Ovary (tissue), 9 donors: Measurements from ENCODE around the gene DOCK4. TPM values are rescaled to one million over a fixed set of nuclear protein-coding genes. Genes with fewer than 3 reads are reported as not detected.

Experiments
- DNase-seq, 5 donors: peaks; one replicate each; pipeline ENCODE4 v3.0.0-alpha.2; 2019 to 2020
- H3K27ac ChIP-seq, 2 donors: fragments of 200-600 bp; one replicate each; pipeline versions ENCODE4 v1.5.1 to v1.8.0; 2019 to 2022
- H3K27me3 ChIP-seq: fragments of 200-600 bp; one replicate; pipeline ENCODE4 v1.8.0; 2022
- H3K36me3 ChIP-seq: fragments of 200-600 bp; sonication (generic); one replicate; pipeline ENCODE4 v1.5.1; 2019
- H3K4me1 ChIP-seq: one replicate; pipeline ENCODE4 v1.8.1; 2013; ENCODE audit warnings: mild to moderate bottlenecking, moderate library complexity; ENCODE audit not compliant: insufficient read depth
- H3K4me3 ChIP-seq: fragments of 200-600 bp; sonication (generic); one replicate; pipeline ENCODE4 v1.5.1; 2017
- H3K9me3 ChIP-seq, 2 donors: fragments of 200-600 bp in 1 of 2; sonication (generic) in 1 of 2; one replicate each; pipeline versions ENCODE4 v1.5.1 to v1.8.1; 2013 to 2019; ENCODE audit warnings: mild to moderate bottlenecking in 1 of 2, moderate library complexity in 1 of 2
- CTCF ChIP-seq, 3 donors: fragments of 450-650 bp in 2 of 3; fragments of 200-600 bp in 1 of 3; IDR thresholded peaks; one replicate each; pipeline versions ENCODE4 v1.5.1 to v1.8.0; 2016 to 2022; ENCODE audit warnings: antibody characterized with exemption in 3 of 3, mild to moderate bottlenecking in 1 of 3
- EP300 ChIP-seq: sonication (generic); formaldehyde crosslinking; IDR thresholded peaks from one replicate; pipeline ENCODE4 v1.6.1; 2017; ENCODE audit warnings: antibody characterized with exemption
- POLR2A ChIP-seq: fragments of 450-650 bp; IDR thresholded peaks from one replicate; pipeline ENCODE4 v1.6.1; 2017; ENCODE audit warnings: antibody characterized with exemption, mild to moderate bottlenecking, moderate library complexity
- WGBS, 3 donors: extraction: QIAGEN DNeasy Blood & Tissue Kit in 1 of 3; methylation state at CpG; one replicate each; pipeline versions ENCODE4 v1.1.5 to v1.1.7; 2013 to 2017; 5-methylcytosine and 5-hydroxymethylcytosine counted together
- intact Hi-C, 4 donors: fragments of 100-400 bp; cut with DNase I; formaldehyde crosslinking; loops; one replicate each; pipeline versions ENCODE4 v1.11.0 to v1.15.1; 2022 to 2023
- polyA plus RNA-seq, 2 donors: library from polyadenylated mRNA; stranded (reverse); fragments of 200-250 nt in 1 of 2; fragments of 350-450 nt in 1 of 2; fragmentation: Illumina TruSeq in 1 of 2; extraction: RNeasy Lipid Tissue Mini Kit (QIAGEN cat#74804) in 1 of 2; gene quantifications; one replicate each; pipeline ENCODE4 v1.2.3, GENCODE V29; 2013 to 2014
- total RNA-seq, 7 donors: library from RNA; depleted of rRNA in 2 of 7; stranded (reverse); fragments of >200 nt in 2 of 7; fragmentation: NEBNext Ultra II Directional in 3 of 7; extraction: Animal tissue kit (Norgen Biotek cat#: 25700) in 3 of 7; gene quantifications; one replicate each; pipeline versions ENCODE4 v1.1.0 to v1.2.4, GENCODE V29; 2016 to 2023
- donor health status: DM: no; HTN: no; CAD: no; lungs with moderate emphysema.
- donor health status: DM: no; HTN: no; CAD: no.
- donor health status: Bipolar disorder and iron deficiency.
- donor health status: DM: yes; HTN: yes; CAD: no.
- donor health status: DM: no; HTN: no; CAD: no.
- donor health status: DM: yes; HTN: yes; CAD: no.

DOCK4 gene
- total and polyA plus RNA-seq, 9 donors = 9.5 to 39.7 (median 27.3) TPM

GRCh38 chr7:112215787-112216186 is 9.6 kb upstream of the DOCK4 start:
- no peaks in the 10 kb centered on the region for H3K27me3 ChIP-seq
- intact Hi-C loops = no loop called here
- DNase-seq = no peak
- peaks cover 8% of the 10 kb centered on the region for H3K4me1 ChIP-seq
- no peaks in the 10 kb centered on the region for H3K36me3 ChIP-seq
- 31 to 46% (median 39%) methylated on average over 4 of the region's 4 CpGs for WGBS, 3 donors
- H3K27ac ChIP-seq = no peak overlapping the region
- H3K4me3 ChIP-seq = no peak overlapping the region
- no peaks in the 10 kb centered on the region for H3K9me3 ChIP-seq
- TF ChIP-seq POLR2A = no peak
- no peak for TF ChIP-seq EP300
- no peak for TF ChIP-seq CTCF (IDR thresholded peaks at IDR 0.05)

GRCh38 chr7:112214883-112215282 is 8.7 kb upstream of the DOCK4 start:
- no peak for TF ChIP-seq CTCF (IDR thresholded peaks at IDR 0.05)
- no peak for TF ChIP-seq POLR2A
- TF ChIP-seq EP300 = no peak
- WGBS, 3 donors = 84 to 94% (median 85%) methylated on average over 2 of the region's 2 CpGs
- Histone ChIP-seq H3K9me3 (no peaks in the 10 kb centered on the region), H3K4me3 (no peak overlapping the region), H3K27me3 (no peaks in the 10 kb centered on the region), H3K36me3 (no peaks in the 10 kb centered on the region), H3K27ac (no peak overlapping the region), H3K4me1 (peaks cover 8% of the 10 kb centered on the region)
- DNase-seq = no peak
- intact Hi-C loops = no loop called here

- no peak overlapping the region for H3K4me3 ChIP-seq
- H3K4me1 ChIP-seq = peaks cover 8% of the 10 kb centered on the region
- intact Hi-C loops = no loop called here
- no peak for DNase-seq
- no peaks in the 10 kb centered on the region for H3K27me3 ChIP-seq
- TF ChIP-seq EP300 = no peak
- TF ChIP-seq CTCF (IDR thresholded peaks at IDR 0.05) = no peak
- TF ChIP-seq POLR2A = no peak
- H3K9me3 ChIP-seq = no peaks in the 10 kb centered on the region
- no peaks in the 10 kb centered on the region for H3K36me3 ChIP-seq
- no peak overlapping the region for H3K27ac ChIP-seq
Measured at GRCh38 chr7:112214268-112214667, 8.1 kb upstream of the DOCK4 start.

GRCh38 chr7:112213735-112214134 is 7.5 kb upstream of the DOCK4 start:
- no peak for TF ChIP-seq POLR2A
- no peak for TF ChIP-seq EP300
- TF ChIP-seq CTCF (IDR thresholded peaks at IDR 0.05) = no peak
- Histone ChIP-seq H3K27me3 (no peaks in the 10 kb centered on the region), H3K4me1 (peaks cover 8% of the 10 kb centered on the region), H3K9me3 (no peaks in the 10 kb centered on the region), H3K27ac (no peak overlapping the region), H3K36me3 (no peaks in the 10 kb centered on the region), H3K4me3 (no peak overlapping the region)
- 83 to 88% (median 85%) methylated on average over 1 of the region's 1 CpG for WGBS, 3 donors
- no peak for DNase-seq
- intact Hi-C loops = no loop called here

GRCh38 chr7:112212571-112212970 is 6.4 kb upstream of the DOCK4 start:
- DNase-seq = no peak
- no peaks in the 10 kb centered on the region for H3K27me3 ChIP-seq
- H3K36me3 ChIP-seq = no peaks in the 10 kb centered on the region
- no peak overlapping the region for H3K27ac ChIP-seq
- no peak for TF ChIP-seq EP300
- TF ChIP-seq POLR2A = no peak
- TF ChIP-seq CTCF (IDR thresholded peaks at IDR 0.05) = no peak
- no peak overlapping the region for H3K4me3 ChIP-seq
- intact Hi-C loops = no loop called here
- H3K4me1 ChIP-seq = peaks cover 8% of the 10 kb centered on the region
- no peaks in the 10 kb centered on the region for H3K9me3 ChIP-seq
- WGBS, 3 donors = 97% methylated on average over 2 of the region's 2 CpGs
